IMR-90 (cell line): Measurements from ENCODE around the gene STK17A. TPM values are rescaled to one million over a fixed set of nuclear protein-coding genes. Genes with fewer than 3 reads are reported as not detected.
A peak's percentile ranks its signal among the peaks of the same experiment; 100 is the strongest.

Source experiments
- ATAC-seq: fragments of 200-7000 bp; cut with Tn5 transposase; 2 replicates; pipeline ENCODE4 v1.9.1; 2020; ENCODE audit warnings: low read depth, mild to moderate bottlenecking, moderate library complexity
- BruUV-seq: library from RNA; stranded (reverse); fragments of 400-500 nt; replicated peaks from 2 replicates; lab custom pipeline; 2021; lab: Mats Ljungman, UMichigan
- CTCF ChIA-PET: fragments of 300-600 bp; formaldehyde crosslinking; extraction: SDS; loops from one replicate; lab custom pipeline; 2021; ENCODE audit warnings: antibody characterized with exemption; lab: Yijun Ruan, JAX
- POLR2A ChIA-PET: fragments of 300-600 bp; sonication (Branson Sonifier 250); formaldehyde crosslinking; loops from one replicate; lab custom pipeline; 2022; ENCODE audit warnings: antibody characterized with exemption; ENCODE audit not compliant: unreplicated experiment; lab: Charles Lee
- DNase-seq: peaks from one replicate; pipeline ENCODE4 v3.0.0; 2013
- H2AFZ ChIP-seq: replicated peaks from 2 replicates; pipeline ENCODE3; 2013; ENCODE audit warnings: low read length, mild to moderate bottlenecking; ENCODE audit not compliant: poor library complexity
- H2AK5ac ChIP-seq: 2 replicates; pipeline ENCODE4 v1.6.1; 2013; ENCODE audit warnings: low read depth, low read length, inconsistent platforms
- H2AK9ac ChIP-seq: replicated peaks from 2 replicates; pipeline ENCODE3; 2013; ENCODE audit warnings: mild to moderate bottlenecking, low read depth, low read length, moderate library complexity; ENCODE audit not compliant: poor library complexity
- H2BK120ac ChIP-seq: 2 replicates; pipeline ENCODE4 v1.6.1; 2013; ENCODE audit warnings: low read depth, low read length, inconsistent platforms
- H2BK15ac ChIP-seq: 3 replicates; pipeline ENCODE4 v1.6.1; 2013; ENCODE audit warnings: low read depth, low read length, inconsistent platforms
- H2BK20ac ChIP-seq: 2 replicates; pipeline ENCODE4 v1.6.1; 2013; ENCODE audit warnings: low read depth, mild to moderate bottlenecking, inconsistent platforms, low read length, moderate library complexity
- H2BK5ac ChIP-seq: 2 replicates; pipeline ENCODE4 v1.6.1; 2013; ENCODE audit warnings: mild to moderate bottlenecking, low read depth, low read length, inconsistent platforms; ENCODE audit not compliant: poor library complexity, severe bottlenecking
- H3K14ac ChIP-seq: replicated peaks from 2 replicates; pipeline ENCODE4 v1.6.1; 2013; ENCODE audit warnings: low read depth, low read length, inconsistent platforms
- H3K18ac ChIP-seq: 2 replicates; pipeline ENCODE4 v1.6.1; 2013; ENCODE audit warnings: low read depth, low read length, control low read depth
- H3K23ac ChIP-seq: 2 replicates; pipeline ENCODE4 v1.6.1; 2013; ENCODE audit warnings: low read depth, low read length, inconsistent platforms
- H3K27ac ChIP-seq: 2 replicates; pipeline ENCODE4 v1.5.1; 2013; ENCODE audit warnings: mild to moderate bottlenecking, control low read depth, low read length; ENCODE audit not compliant: insufficient read depth
- H3K27me3 ChIP-seq: 2 replicates; pipeline ENCODE4 v1.6.1; 2013; ENCODE audit warnings: low read length; ENCODE audit not compliant: control insufficient read depth, insufficient read depth
- H3K36me3 ChIP-seq: 2 replicates; pipeline ENCODE4 v1.6.1; 2013; ENCODE audit warnings: low read length, mixed read lengths; ENCODE audit not compliant: control insufficient read depth, insufficient read depth
- H3K4ac ChIP-seq: 2 replicates; pipeline ENCODE4 v1.6.1; 2013; ENCODE audit warnings: low read depth, low read length, inconsistent platforms
- H3K4me1 ChIP-seq: 2 replicates; pipeline ENCODE4 v1.6.1; 2013; ENCODE audit warnings: low read length, mixed read lengths; ENCODE audit not compliant: control insufficient read depth, insufficient read depth
- H3K4me2 ChIP-seq: 2 replicates; pipeline ENCODE4 v1.6.1; 2013; ENCODE audit warnings: low read depth, mild to moderate bottlenecking, control low read depth, low read length, moderate library complexity
- H3K4me3 ChIP-seq: 2 replicates; pipeline ENCODE4 v1.5.1; 2013; ENCODE audit warnings: low read depth, mild to moderate bottlenecking, control low read depth, low read length, moderate library complexity; ENCODE audit not compliant: insufficient read depth
- H3K56ac ChIP-seq: 2 replicates; pipeline ENCODE4 v1.6.1; 2013; ENCODE audit warnings: low read length, inconsistent platforms; ENCODE audit not compliant: insufficient read depth; ENCODE audit errors: extremely low read depth
- H3K79me1 ChIP-seq, 2 experiments: 2 replicates each; pipeline ENCODE4 v1.6.1; 2013; ENCODE audit warnings: low read length in 2 of 2, inconsistent platforms in 1 of 2, low read depth in 1 of 2
- H3K9ac ChIP-seq: 2 replicates; pipeline ENCODE4 v1.6.1; 2013; ENCODE audit warnings: low read depth, low read length, control low read depth
- H3K9me1 ChIP-seq: 2 replicates; pipeline ENCODE4 v1.6.1; 2013; ENCODE audit warnings: low read length, inconsistent platforms; ENCODE audit not compliant: insufficient read depth
- H3K9me3 ChIP-seq: 2 replicates; pipeline ENCODE4 v1.6.1; 2013; ENCODE audit warnings: low read length; ENCODE audit not compliant: control insufficient read depth, insufficient read depth
- H4K20me1 ChIP-seq: 2 replicates; pipeline ENCODE4 v1.6.1; 2013; ENCODE audit warnings: low read length, inconsistent platforms; ENCODE audit not compliant: insufficient read depth
- H4K5ac ChIP-seq: 2 replicates; pipeline ENCODE4 v1.6.1; 2013; ENCODE audit warnings: mild to moderate bottlenecking, low read depth, low read length, control low read depth
- H4K8ac ChIP-seq, 2 experiments: 2 replicates each; pipeline ENCODE4 v1.6.1; 2013; ENCODE audit warnings: low read depth in 2 of 2, low read length in 2 of 2, control low read depth in 1 of 2, inconsistent platforms in 1 of 2
- H4K91ac ChIP-seq: 2 replicates; pipeline ENCODE4 v1.6.1; 2013; ENCODE audit warnings: low read depth, low read length, inconsistent platforms; ENCODE audit not compliant: insufficient read depth
- CEBPB ChIP-seq: IDR thresholded peaks from 2 replicates; pipeline ENCODE4 v1.6.1; 2012; ENCODE audit warnings: low read depth, low read length, improper control_type of control experiment
- CHD1 ChIP-seq: IDR thresholded peaks from 2 replicates; pipeline ENCODE4 v1.6.1; 2012; ENCODE audit warnings: low read depth, low read length, improper control_type of control experiment
- CTCF ChIP-seq: conservative IDR thresholded peaks from 2 replicates; pipeline ENCODE4 v1.5.1; 2012; ENCODE audit warnings: mild to moderate bottlenecking, low read depth, low read length, improper control_type of control experiment
- RCOR1 ChIP-seq: IDR thresholded peaks from 2 replicates; pipeline ENCODE4 v1.6.1; 2012; ENCODE audit warnings: mild to moderate bottlenecking, low read length, improper control_type of control experiment; ENCODE audit not compliant: insufficient replicate concordance
- SMC3 ChIP-seq: fragments of 150-350 bp; IDR thresholded peaks from 2 replicates; pipeline ENCODE4 v1.6.1; 2016; ENCODE audit warnings: low read depth, mild to moderate bottlenecking, antibody characterized with exemption, low read length, moderate library complexity
- WGBS, 2 experiments: methylation state at CpG; one replicate each; pipeline versions ENCODE4 v1.1.5 to v1.1.7; 2013; ENCODE audit warnings: missing lambda C conversion rate in 2 of 2; ENCODE audit not compliant: insufficient read length in 1 of 2; ENCODE audit errors: extremely low coverage in 2 of 2; 5-methylcytosine and 5-hydroxymethylcytosine counted together
- dilution Hi-C: fragments of 300-500 bp; cut with HindIII; formaldehyde crosslinking; loops from one replicate; pipeline ENCODE4 v1.14.3; 2018; ENCODE audit warnings: low sequenced_read_pairs; ENCODE audit not compliant: unreplicated experiment
- in situ Hi-C: fragments of 300-500 bp; cut with MboI; formaldehyde crosslinking; loops from 3 replicates; pipeline ENCODE4 v1.14.3; 2019; ENCODE audit warnings: low sequenced_read_pairs, inconsistent platforms, mixed read lengths
- intact Hi-C: fragments of 100-400 bp; cut with micrococcal nuclease; formaldehyde crosslinking; loops from 2 replicates; pipeline ENCODE4 v1.10.0; 2022
- polyA plus RNA-seq, 3 experiments: library from polyadenylated mRNA; depleted of rRNA; stranded (reverse); fragments of >200 nt; gene quantifications; 2 replicates each; pipeline ENCODE4 v1.2.3, GENCODE V29; 2012; ENCODE audit warnings: low replicate concordance in 1 of 3
- total RNA-seq: library from RNA; depleted of rRNA; stranded (reverse); fragments of >200 nt; gene quantifications from 2 replicates; pipeline ENCODE4 v1.2.3, GENCODE V29; 2012

The STK17A gene
- total and polyA plus RNA-seq, 2 of the 4 experiments (the other 2 are of a cell fraction): 40.5 to 50.5 TPM

GRCh38 chr7:43552122-43552521, 30.8 kb upstream of the STK17A start:
- no peak overlapping the region for H3K4ac ChIP-seq
- no peak overlapping the region for H2BK5ac ChIP-seq
- no peaks in the 10 kb centered on the region for H3K36me3 ChIP-seq
- H3K9me1 ChIP-seq: no peaks in the 10 kb centered on the region
- H3K27ac ChIP-seq: no peak overlapping the region
- dilution Hi-C loops (no loop called here), in situ Hi-C loops (no loop called here), intact Hi-C loops (no loop called here)
- no peaks in the 10 kb centered on the region for H4K20me1 ChIP-seq
- TF ChIP-seq RCOR1: no peak
- no peak for TF ChIP-seq CHD1
- TF ChIP-seq SMC3: no peak
- TF ChIP-seq CTCF: no peak
- 0 out of 2 replicates have a peak, but pooled peaks have one; percentile 7 for TF ChIP-seq CEBPB
- H2AFZ ChIP-seq: no peak overlapping the region
- no peak overlapping the region for H4K91ac ChIP-seq
- no peak overlapping the region for H3K9ac ChIP-seq
- no peak overlapping the region for H2BK15ac ChIP-seq
- DNase-seq (no peak), ATAC-seq (no peak)
- no peak overlapping the region for H2BK120ac ChIP-seq
- H3K4me1 ChIP-seq: no peaks in the 10 kb centered on the region
- no peak overlapping the region for H3K18ac ChIP-seq
- POLR2A ChIA-PET: interaction anchor here (0.6 kb wide), 1 partner anchor 52 kb away, joined by 3 read pairs; no protein-coding TSS in a partner anchor
- peaks cover 48% of the 10 kb centered on the region for H3K27me3 ChIP-seq
- no peak overlapping the region for H2AK9ac ChIP-seq
- no peak overlapping the region for H3K4me3 ChIP-seq
- no peak overlapping the region for H4K5ac ChIP-seq
- no peak overlapping the region for H2BK20ac ChIP-seq
- H3K79me1 ChIP-seq: no peaks in the 10 kb centered on the region
- H3K9me3 ChIP-seq: no peaks in the 10 kb centered on the region
- CTCF ChIA-PET: no interaction called here
- no peak overlapping the region for H4K8ac ChIP-seq
- no peak overlapping the region for H3K23ac ChIP-seq
- WGBS, 2 experiments: 95% methylated on average over 6 of the region's 8 CpGs; no CpG with 5 or more reads in 1 of the 2 experiments
- H3K4me2 ChIP-seq: no peak overlapping the region
- BruUV-seq: no TSS peak
- no peak overlapping the region for H2AK5ac ChIP-seq
- no peak overlapping the region for H3K14ac ChIP-seq
- H3K56ac ChIP-seq: no peak overlapping the region
